ENCODE results near the gene MAN1B1. TPM values are rescaled to one million over a fixed set of nuclear protein-coding genes. Genes with fewer than 3 reads are reported as not detected.
A peak's percentile ranks its signal among the peaks of the same experiment; 100 is the strongest.

Gene MAN1B1
- total RNA-seq, 1 donor from 2014 or later: 58.9 TPM

- Mint-ChIP-seq H3K4me3 (no peak overlapping the region), H3K4me1 (ENCODE audit: unreplicated experiment) (no peaks in the 10 kb centered on the region), H3K27me3 (peaks cover 9% of the 10 kb centered on the region), H3K36me3 (no peaks in the 10 kb centered on the region), H3K27ac (no peak overlapping the region), H3K9me3 (no peaks in the 10 kb centered on the region)
- DNase-seq (ENCODE audit: extremely low spot score, unreplicated experiment): no peak
- TF ChIP-seq CTCF (conservative IDR thresholded peaks at IDR 0.05): no peak
These were observed 46.2 kb upstream of the MAN1B1 start for GRCh38 chr9:137040568-137040967.

GRCh38 chr9:137041124-137041523 is 45.7 kb upstream of the MAN1B1 start:
- Mint-ChIP-seq H3K36me3 (no peaks in the 10 kb centered on the region), H3K27me3 (peaks cover 9% of the 10 kb centered on the region), H3K27ac (no peak overlapping the region), H3K4me3 (no peak overlapping the region), H3K9me3 (no peaks in the 10 kb centered on the region), H3K4me1 (ENCODE audit: unreplicated experiment) (no peaks in the 10 kb centered on the region)
- no peak for TF ChIP-seq CTCF (conservative IDR thresholded peaks at IDR 0.05)
- DNase-seq (ENCODE audit: extremely low spot score, unreplicated experiment): no peak

GRCh38 chr9:137042751-137043727 is 43.7 kb upstream of the MAN1B1 start:
- Mint-ChIP-seq H3K4me3 (no peak overlapping the region), H3K36me3 (no peaks in the 10 kb centered on the region), H3K4me1 (ENCODE audit: unreplicated experiment) (no peaks in the 10 kb centered on the region), H3K27me3 (peaks cover 26% of the 10 kb centered on the region), H3K9me3 (no peaks in the 10 kb centered on the region), H3K27ac (no peak overlapping the region)
- no peak for TF ChIP-seq CTCF (conservative IDR thresholded peaks at IDR 0.05)
- no peak for DNase-seq (ENCODE audit: extremely low spot score, unreplicated experiment)

- Mint-ChIP-seq H3K4me1 (ENCODE audit: unreplicated experiment) (no peaks in the 10 kb centered on the region), H3K9me3 (no peaks in the 10 kb centered on the region), H3K4me3 (no peak overlapping the region), H3K27ac (no peak overlapping the region), H3K27me3 (peaks cover 27% of the 10 kb centered on the region), H3K36me3 (no peaks in the 10 kb centered on the region)
- TF ChIP-seq CTCF (conservative IDR thresholded peaks at IDR 0.05): no peak
- DNase-seq (ENCODE audit: extremely low spot score, unreplicated experiment): no peak
These were observed 42.7 kb upstream of the MAN1B1 start for GRCh38 chr9:137044037-137044436.

GRCh38 chr9:137044502-137045177 is 42.1 kb upstream of the MAN1B1 start:
- no peak overlapping the region for H3K27ac Mint-ChIP-seq
- peak overlapping the region; percentile 72 for H3K4me3 Mint-ChIP-seq
- H3K4me1 Mint-ChIP-seq (ENCODE audit: unreplicated experiment): no peaks in the 10 kb centered on the region
- H3K27me3 Mint-ChIP-seq: peaks cover 31% of the 10 kb centered on the region
- no peaks in the 10 kb centered on the region for H3K36me3 Mint-ChIP-seq
- DNase-seq (ENCODE audit: extremely low spot score, unreplicated experiment): no peak
- H3K9me3 Mint-ChIP-seq: no peaks in the 10 kb centered on the region
- no peak for TF ChIP-seq CTCF (conservative IDR thresholded peaks at IDR 0.05)

Data from type B pancreatic cell (in vitro differentiated cells).